ENCODE measurements around the gene RTEL1.

DNA sequence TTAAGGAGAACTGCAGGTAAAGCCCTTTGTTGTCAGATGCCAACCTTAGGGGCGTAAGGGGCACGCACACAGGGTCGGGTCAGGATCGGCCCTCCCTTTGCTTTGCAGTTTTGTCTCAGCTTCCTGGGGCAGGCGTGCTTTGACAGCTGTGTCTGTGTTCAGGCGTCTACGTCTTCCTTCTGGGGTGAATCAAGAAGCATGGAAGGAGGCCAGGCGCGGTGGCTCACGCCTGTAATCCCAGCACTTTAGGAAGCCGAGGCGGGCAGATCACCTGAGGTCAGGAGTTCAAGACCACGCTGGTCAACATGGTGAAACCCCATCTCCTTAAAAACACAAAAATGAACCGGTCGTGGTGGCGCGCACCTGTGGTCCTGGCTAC is 51.0 kb downstream of the RTEL1 start:
- TF ChIP-seq POLR2A (IDR thresholded peaks at IDR 0.05; ENCODE audit: low read length) (no peak), GATA1 (IDR thresholded peaks at IDR 0.05; ENCODE audit: low read depth, low read length) (no peak)

All from erythroblast (primary cell).